ENCODE data around the gene RNF112. TPM values are rescaled to one million over a fixed set of nuclear protein-coding genes. Genes with fewer than 3 reads are reported as not detected.
"Not testable (repeated sequence)": the region's sequence is repeated elsewhere in the genome, so short reads cannot be mapped to it uniquely, and the experiment has no call there.

The RNF112 gene
- total RNA-seq, 4 donors from 2014 or later, result 2.3 to 5.4 (median 4.3) TPM

DNA sequence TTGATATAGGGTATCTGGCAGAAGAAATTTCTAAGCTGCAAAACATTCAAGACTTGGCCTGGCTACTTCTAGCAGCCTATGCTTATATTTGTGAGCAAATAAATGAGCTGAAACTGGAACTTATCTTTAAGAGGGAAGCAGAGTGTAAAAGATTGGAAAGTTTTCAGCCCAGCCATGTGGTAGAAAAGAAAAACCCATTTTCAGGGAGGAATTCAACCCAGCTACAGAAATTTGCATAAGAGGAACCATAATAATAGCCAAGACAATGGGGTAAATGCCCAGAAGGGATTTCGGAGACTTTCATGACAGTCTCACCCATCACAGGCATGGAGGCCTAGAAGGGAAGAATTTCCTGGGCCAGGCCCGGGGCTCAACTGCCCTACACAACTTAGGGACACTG, 31.7 kb downstream of the RNF112 start:
- H3K9me3 ChIP-seq, result peaks cover 0 to 4% (median 0%) of the 10 kb centered on the region in 4 donors
- no peaks in the 10 kb centered on the region for H3K36me3 ChIP-seq
- DNase-seq (ENCODE audit: extremely low spot score), result no peak
- TF ChIP-seq CTCF (IDR thresholded peaks at IDR 0.05), result no peak
- no peak for TF ChIP-seq POLR2AphosphoS5 (IDR thresholded peaks at IDR 0.05)
- no peak for TF ChIP-seq POLR2A (IDR thresholded peaks at IDR 0.05; ENCODE audit: low read depth)
- TF ChIP-seq EP300 (IDR thresholded peaks at IDR 0.05), result no peak
- intact Hi-C loops (cut with DNase I), result no loop called here
- no peak overlapping the region for H3K4me3 ChIP-seq
- peaks cover 0 to 14% (median 14%) of the 10 kb centered on the region in 4 donors for H3K4me1 ChIP-seq
- WGBS, result 100% methylated on average over 2 of the region's 2 CpGs
- no peaks in the 10 kb centered on the region for H3K27me3 ChIP-seq
- H3K27ac ChIP-seq (replicated peaks in 1 of 4), result no peak overlapping the region

GRCh38 chr17:19443148-19443547, 32.1 kb downstream of the RNF112 start:
- Histone ChIP-seq H3K27ac (replicated peaks in 1 of 4) (no peak overlapping the region), H3K27me3 (no peaks in the 10 kb centered on the region), H3K4me1 (peaks cover 2 to 18% (median 18%) of the 10 kb centered on the region in 4 donors), H3K4me3 (no peak overlapping the region), H3K36me3 (no peaks in the 10 kb centered on the region), H3K9me3 (peaks cover 0 to 4% (median 0%) of the 10 kb centered on the region in 4 donors)
- intact Hi-C loops (cut with DNase I), result no loop called here
- DNase-seq (ENCODE audit: extremely low spot score), result no peak
- no peak for TF ChIP-seq POLR2AphosphoS5 (IDR thresholded peaks at IDR 0.05)
- no peak for TF ChIP-seq POLR2A (IDR thresholded peaks at IDR 0.05; ENCODE audit: low read depth)
- no peak for TF ChIP-seq CTCF (IDR thresholded peaks at IDR 0.05)
- TF ChIP-seq EP300 (IDR thresholded peaks at IDR 0.05), result no peak
- WGBS, result 100% methylated on average over 1 of the region's 1 CpG

GRCh38 chr17:19445105-19445504, 34.1 kb downstream of the RNF112 start:
- intact Hi-C loops (cut with DNase I), result loop anchor here (5.0 kb wide), 1 partner anchor 58 kb away; the partner anchor contains the start of gene MFAP4
- DNase-seq (ENCODE audit: extremely low spot score), result no peak
- Histone ChIP-seq H3K4me1 (peaks cover 5 to 33% (median 32%) of the 10 kb centered on the region in 4 donors), H3K4me3 (no peak overlapping the region), H3K9me3 (peaks cover 0 to 4% (median 0%) of the 10 kb centered on the region in 4 donors), H3K27me3 (no peaks in the 10 kb centered on the region), H3K36me3 (no peaks in the 10 kb centered on the region), H3K27ac (replicated peaks in 1 of 4) (no peak overlapping the region)
- WGBS, result 92% methylated on average over 2 of the region's 2 CpGs
- no peak for TF ChIP-seq EP300 (IDR thresholded peaks at IDR 0.05)

GRCh38 chr17:19446577-19446976, 35.5 kb downstream of the RNF112 start:
- 86% methylated on average over 26 of the region's 26 CpGs for WGBS
- H3K27ac ChIP-seq (replicated peaks in 1 of 4), result peak overlapping the region; percentile 78 to 89 (median 86)
- H3K4me1 ChIP-seq, result peaks cover 5 to 33% (median 32%) of the 10 kb centered on the region in 4 donors
- H3K36me3 ChIP-seq; H3K27me3 ChIP-seq; H3K9me3 ChIP-seq; H3K4me3 ChIP-seq; DNase-seq (ENCODE audit: extremely low spot score): not testable (repeated sequence)
- intact Hi-C loops (cut with DNase I), result loop anchor here (5.0 kb wide), 1 partner anchor 59 kb away; the partner anchor contains the start of gene MFAP4

GRCh38 chr17:19447085-19447583, 36.1 kb downstream of the RNF112 start:
- Histone ChIP-seq H3K4me3 (no peak overlapping the region), H3K9me3 (peaks cover 0 to 4% (median 0%) of the 10 kb centered on the region in 4 donors), H3K27me3 (no peaks in the 10 kb centered on the region), H3K4me1 (peaks cover 5 to 33% (median 32%) of the 10 kb centered on the region in 4 donors), H3K36me3 (no peaks in the 10 kb centered on the region), H3K27ac (replicated peaks in 1 of 4) (peak overlapping the region; percentile 78 to 89 (median 86))
- WGBS, result 20% methylated on average over 3 of the region's 3 CpGs
- peak in 2 of 3 experiments; percentile 99 for TF ChIP-seq CTCF (IDR thresholded peaks at IDR 0.05)
- TF ChIP-seq POLR2A (IDR thresholded peaks at IDR 0.05; ENCODE audit: low read depth), result no peak
- peak; percentile 39 to 51 for TF ChIP-seq POLR2AphosphoS5 (IDR thresholded peaks at IDR 0.05)
- intact Hi-C loops (cut with DNase I), result loop anchor here (1.0 to 5.0 kb wide), 2 partner anchors 60 to 84 kb away; partner anchors contain the start of gene MFAP4
- DNase-seq (ENCODE audit: extremely low spot score), result peak; percentile 93
